ENCODE results near the gene CNTROB. TPM values are rescaled to one million over a fixed set of nuclear protein-coding genes. Genes with fewer than 3 reads are reported as not detected.

Gene CNTROB
- total and polyA plus RNA-seq, 10 of the 15 experiments (the other 5 are each of a cell fraction or from before 2014, with no cell fraction given) = 2.0 to 36.2 (median 28.2) TPM

- no peak for TF ChIP-seq ZBTB11 (CRISPR knock-in tag; IDR thresholded peaks at IDR 0.05)
- no peak for TF ChIP-seq NR2F1 (conservative IDR thresholded peaks at IDR 0.05)
- no peak for TF ChIP-seq E2F8 (IDR thresholded peaks at IDR 0.05; ENCODE audit: low read depth, partially characterized antibody)
- TF ChIP-seq BMI1 (IDR thresholded peaks at IDR 0.05; ENCODE audit: borderline replicate concordance) = no peak
- TF ChIP-seq SP1 (IDR thresholded peaks at IDR 0.05; ENCODE audit: low read depth, low read length) = no peak
- no peak for TF ChIP-seq PAX8 (IDR thresholded peaks at IDR 0.05)
- no peak for TF ChIP-seq IRF4 (IDR thresholded peaks at IDR 0.05; ENCODE audit: low read depth, low read length)
- no peak for TF ChIP-seq SREBF2 (IDR thresholded peaks at IDR 0.05; ENCODE audit: low read length)
- TF ChIP-seq NBN (IDR thresholded peaks at IDR 0.05) = no peak
- TF ChIP-seq RAD51 (IDR thresholded peaks at IDR 0.05) = no peak
- TF ChIP-seq EZH2 (IDR thresholded peaks at IDR 0.05; ENCODE audit: borderline replicate concordance, control insufficient read depth, low read depth, low read length) = no peak
- no peak for TF ChIP-seq ZNF274 (IDR thresholded peaks at IDR 0.05; ENCODE audit: insufficient read depth, insufficient read length)
- TF ChIP-seq JUNB (IDR thresholded peaks at IDR 0.05) = no peak
- TF ChIP-seq WRNIP1 (IDR thresholded peaks at IDR 0.05; ENCODE audit: borderline replicate concordance, low read depth, low read length) = no peak
- TF ChIP-seq, protein P1, sequence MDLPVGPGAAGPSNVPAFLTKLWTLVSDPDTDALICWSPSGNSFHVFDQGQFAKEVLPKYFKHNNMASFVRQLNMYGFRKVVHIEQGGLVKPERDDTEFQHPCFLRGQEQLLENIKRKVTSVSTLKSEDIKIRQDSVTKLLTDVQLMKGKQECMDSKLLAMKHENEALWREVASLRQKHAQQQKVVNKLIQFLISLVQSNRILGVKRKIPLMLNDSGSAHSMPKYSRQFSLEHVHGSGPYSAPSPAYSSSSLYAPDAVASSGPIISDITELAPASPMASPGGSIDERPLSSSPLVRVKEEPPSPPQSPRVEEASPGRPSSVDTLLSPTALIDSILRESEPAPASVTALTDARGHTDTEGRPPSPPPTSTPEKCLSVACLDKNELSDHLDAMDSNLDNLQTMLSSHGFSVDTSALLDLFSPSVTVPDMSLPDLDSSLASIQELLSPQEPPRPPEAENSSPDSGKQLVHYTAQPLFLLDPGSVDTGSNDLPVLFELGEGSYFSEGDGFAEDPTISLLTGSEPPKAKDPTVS (IDR thresholded peaks at IDR 0.05; ENCODE audit: low read depth, low read length) = no peak
- TF ChIP-seq CBFB (IDR thresholded peaks at IDR 0.05; ENCODE audit: low read depth) = no peak
These were observed 35.7 kb downstream of the CNTROB start (continued) for GRCh38 chr17:7967751-7968150.
